Measurements from ENCODE around the gene IL22.

DNA sequence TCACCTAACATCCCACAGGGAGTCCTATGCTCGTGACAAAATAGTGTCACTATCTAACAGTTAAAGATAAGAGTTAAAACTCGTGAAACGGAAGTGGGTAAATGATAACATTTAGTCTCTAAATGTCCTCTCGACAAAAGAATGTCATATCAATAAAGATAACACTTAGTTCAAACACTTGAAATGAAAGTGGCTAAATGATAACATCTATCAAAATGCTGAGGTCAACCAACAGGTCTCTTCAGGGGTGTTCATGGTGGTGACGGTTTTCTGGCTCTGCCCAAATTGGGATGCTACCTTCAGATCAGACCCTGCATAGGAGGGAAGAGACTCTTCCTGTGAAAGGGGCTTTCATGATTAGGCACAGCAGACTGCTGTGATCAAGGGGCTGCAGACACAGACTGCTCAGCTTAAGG, 49.9 kb downstream of the IL22 start:
- TF ChIP-seq, protein P1, sequence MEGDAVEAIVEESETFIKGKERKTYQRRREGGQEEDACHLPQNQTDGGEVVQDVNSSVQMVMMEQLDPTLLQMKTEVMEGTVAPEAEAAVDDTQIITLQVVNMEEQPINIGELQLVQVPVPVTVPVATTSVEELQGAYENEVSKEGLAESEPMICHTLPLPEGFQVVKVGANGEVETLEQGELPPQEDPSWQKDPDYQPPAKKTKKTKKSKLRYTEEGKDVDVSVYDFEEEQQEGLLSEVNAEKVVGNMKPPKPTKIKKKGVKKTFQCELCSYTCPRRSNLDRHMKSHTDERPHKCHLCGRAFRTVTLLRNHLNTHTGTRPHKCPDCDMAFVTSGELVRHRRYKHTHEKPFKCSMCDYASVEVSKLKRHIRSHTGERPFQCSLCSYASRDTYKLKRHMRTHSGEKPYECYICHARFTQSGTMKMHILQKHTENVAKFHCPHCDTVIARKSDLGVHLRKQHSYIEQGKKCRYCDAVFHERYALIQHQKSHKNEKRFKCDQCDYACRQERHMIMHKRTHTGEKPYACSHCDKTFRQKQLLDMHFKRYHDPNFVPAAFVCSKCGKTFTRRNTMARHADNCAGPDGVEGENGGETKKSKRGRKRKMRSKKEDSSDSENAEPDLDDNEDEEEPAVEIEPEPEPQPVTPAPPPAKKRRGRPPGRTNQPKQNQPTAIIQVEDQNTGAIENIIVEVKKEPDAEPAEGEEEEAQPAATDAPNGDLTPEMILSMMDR (IDR thresholded peaks at IDR 0.05): no peak
- no peak for TF ChIP-seq EP300 (IDR thresholded peaks at IDR 0.05)
- TF ChIP-seq POLR2A (IDR thresholded peaks at IDR 0.05): no peak
- no peak for TF ChIP-seq POLR2AphosphoS5 (IDR thresholded peaks at IDR 0.05)

Data from suprapubic skin (tissue), 4 donors.